ENCODE measurements around the gene JAKMIP3.

Gene JAKMIP3

DNA sequence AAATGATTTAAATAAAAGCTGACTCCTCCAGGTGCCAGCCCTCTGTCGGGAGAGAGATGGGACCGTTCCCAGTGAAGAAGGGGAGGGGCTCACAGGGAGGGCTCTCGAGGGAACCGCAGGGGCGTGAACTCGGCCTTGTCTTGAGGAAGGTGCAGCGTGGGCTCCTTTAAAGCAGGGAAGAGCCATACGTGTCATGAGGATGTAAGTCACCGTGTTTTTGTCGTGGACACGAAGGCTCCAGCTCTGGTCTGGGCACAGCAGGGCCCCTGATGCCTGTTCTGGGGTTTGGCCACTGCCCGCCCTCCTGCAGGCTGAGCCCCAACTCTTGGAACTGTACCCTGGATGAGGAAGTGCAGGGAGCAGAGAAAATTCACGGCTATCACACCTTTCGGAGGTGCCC lies 45.0 kb downstream of the JAKMIP3 start:
- no peak for ATAC-seq
- no peak for TF ChIP-seq ZNF8 (CRISPR knock-in tag; IDR thresholded peaks at IDR 0.05)
- TF ChIP-seq SNAI2 (CRISPR knock-in tag; IDR thresholded peaks at IDR 0.05) = no peak
- no peak for TF ChIP-seq CSDC2 (CRISPR knock-in tag; IDR thresholded peaks at IDR 0.05)
- no peak for TF ChIP-seq ZNF565 (CRISPR knock-in tag; conservative IDR thresholded peaks at IDR 0.05; ENCODE audit: low read depth)
- no peak for TF ChIP-seq CSRNP3 (CRISPR knock-in tag; IDR thresholded peaks at IDR 0.05)

DNA sequence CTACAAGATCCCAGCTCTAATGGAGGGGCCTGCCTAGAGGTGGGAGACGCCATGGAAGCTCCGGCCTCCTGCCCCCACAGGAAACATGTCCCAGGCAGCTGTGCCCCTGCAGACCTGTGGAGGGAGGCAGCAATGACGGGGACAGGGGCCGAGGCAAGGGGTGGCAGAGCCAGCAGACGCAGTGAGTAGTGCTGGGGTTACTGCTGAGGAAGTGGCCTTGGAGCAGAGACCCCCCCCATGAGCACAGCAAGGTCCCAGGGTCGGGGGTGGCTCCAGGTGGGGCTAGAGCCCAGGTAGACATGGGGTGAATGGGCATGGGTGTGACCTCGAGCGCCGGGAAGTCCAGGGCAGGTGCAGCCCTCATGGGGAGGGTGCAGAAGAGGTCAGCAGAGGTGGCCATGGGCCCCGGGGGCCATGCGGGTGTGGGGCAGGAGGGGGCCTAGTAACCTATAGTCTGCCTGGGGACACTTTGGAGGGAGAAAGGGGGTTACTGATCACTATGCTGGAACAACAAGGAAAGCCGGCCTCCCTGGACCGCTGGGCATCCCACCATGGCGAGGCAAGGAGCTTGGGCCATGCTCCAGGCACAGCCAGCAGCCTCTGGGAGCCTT lies 45.5 kb downstream of the JAKMIP3 start:
- ATAC-seq = no peak
- TF ChIP-seq CSDC2 (CRISPR knock-in tag; IDR thresholded peaks at IDR 0.05) = no peak
- no peak for TF ChIP-seq ZFP30 (CRISPR knock-in tag; IDR thresholded peaks at IDR 0.05)
- TF ChIP-seq CSRNP3 (CRISPR knock-in tag; IDR thresholded peaks at IDR 0.05) = no peak
- no peak for TF ChIP-seq ESRRG (CRISPR knock-in tag; IDR thresholded peaks at IDR 0.05)
- no peak for TF ChIP-seq TOX (CRISPR knock-in tag; IDR thresholded peaks at IDR 0.05; ENCODE audit: borderline replicate concordance)
- no peak for TF ChIP-seq OSR1 (CRISPR knock-in tag; IDR thresholded peaks at IDR 0.05)
- TF ChIP-seq ZC3H10 (CRISPR knock-in tag; IDR thresholded peaks at IDR 0.05) = no peak
- no peak for TF ChIP-seq ZNF565 (CRISPR knock-in tag; conservative IDR thresholded peaks at IDR 0.05; ENCODE audit: low read depth)

- no peak for ATAC-seq
- TF ChIP-seq ZFP3 (CRISPR knock-in tag; IDR thresholded peaks at IDR 0.05) = no peak
- TF ChIP-seq BACH2 (CRISPR knock-in tag; IDR thresholded peaks at IDR 0.05; ENCODE audit: borderline replicate concordance) = no peak
- no peak for TF ChIP-seq ZFP30 (CRISPR knock-in tag; IDR thresholded peaks at IDR 0.05)
- no peak for TF ChIP-seq ZC3H10 (CRISPR knock-in tag; IDR thresholded peaks at IDR 0.05)
- no peak for TF ChIP-seq OSR1 (CRISPR knock-in tag; IDR thresholded peaks at IDR 0.05)
- no peak for TF ChIP-seq TOX (CRISPR knock-in tag; IDR thresholded peaks at IDR 0.05; ENCODE audit: borderline replicate concordance)
- TF ChIP-seq ZNF565 (CRISPR knock-in tag; conservative IDR thresholded peaks at IDR 0.05; ENCODE audit: low read depth) = no peak
- no peak for TF ChIP-seq ZNF8 (CRISPR knock-in tag; IDR thresholded peaks at IDR 0.05)
- TF ChIP-seq SNAI2 (CRISPR knock-in tag; IDR thresholded peaks at IDR 0.05) = no peak
- no peak for TF ChIP-seq ISL1 (CRISPR knock-in tag; IDR thresholded peaks at IDR 0.05)
- TF ChIP-seq PPARA (CRISPR knock-in tag; IDR thresholded peaks at IDR 0.05; ENCODE audit: borderline replicate concordance) = no peak
- TF ChIP-seq ARNTL (CRISPR knock-in tag; IDR thresholded peaks at IDR 0.05; ENCODE audit: borderline replicate concordance, low read depth) = no peak
- no peak for TF ChIP-seq CSDC2 (CRISPR knock-in tag; IDR thresholded peaks at IDR 0.05)
- no peak for TF ChIP-seq PATZ1 (CRISPR knock-in tag; IDR thresholded peaks at IDR 0.05; ENCODE audit: borderline replicate concordance)
These were observed 46.2 kb downstream of the JAKMIP3 start for GRCh38 chr10:132111871-132112341.

- no peak for ATAC-seq
- no peak for TF ChIP-seq TSHZ2 (CRISPR knock-in tag; IDR thresholded peaks at IDR 0.05)
- no peak for TF ChIP-seq ZFP30 (CRISPR knock-in tag; IDR thresholded peaks at IDR 0.05)
These were observed 46.9 kb downstream of the JAKMIP3 start for GRCh38 chr10:132112611-132113010.

DNA sequence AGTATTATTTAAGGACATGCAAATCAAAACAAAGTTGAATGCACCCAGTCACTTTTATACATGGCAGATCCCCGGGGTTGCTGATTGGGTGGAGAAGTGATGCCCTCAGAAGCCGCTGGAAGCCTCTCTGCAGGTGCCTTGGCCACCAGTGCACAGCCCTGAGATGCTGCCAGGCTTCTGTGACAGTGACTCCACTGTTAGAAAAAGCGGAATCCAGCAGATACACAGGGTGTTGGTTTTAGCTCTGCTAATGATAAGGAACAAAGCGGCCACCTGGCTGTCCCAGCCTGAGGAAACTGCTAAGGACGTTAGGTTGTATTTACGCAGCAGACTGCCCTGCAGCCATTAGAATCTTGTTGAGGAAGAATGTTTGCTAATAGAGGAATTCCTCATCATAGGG lies 47.5 kb downstream of the JAKMIP3 start:
- no peak for ATAC-seq
- no peak for TF ChIP-seq PATZ1 (CRISPR knock-in tag; IDR thresholded peaks at IDR 0.05; ENCODE audit: borderline replicate concordance)
- TF ChIP-seq GLIS3 (CRISPR knock-in tag; IDR thresholded peaks at IDR 0.05) = no peak
- TF ChIP-seq, protein P1, sequence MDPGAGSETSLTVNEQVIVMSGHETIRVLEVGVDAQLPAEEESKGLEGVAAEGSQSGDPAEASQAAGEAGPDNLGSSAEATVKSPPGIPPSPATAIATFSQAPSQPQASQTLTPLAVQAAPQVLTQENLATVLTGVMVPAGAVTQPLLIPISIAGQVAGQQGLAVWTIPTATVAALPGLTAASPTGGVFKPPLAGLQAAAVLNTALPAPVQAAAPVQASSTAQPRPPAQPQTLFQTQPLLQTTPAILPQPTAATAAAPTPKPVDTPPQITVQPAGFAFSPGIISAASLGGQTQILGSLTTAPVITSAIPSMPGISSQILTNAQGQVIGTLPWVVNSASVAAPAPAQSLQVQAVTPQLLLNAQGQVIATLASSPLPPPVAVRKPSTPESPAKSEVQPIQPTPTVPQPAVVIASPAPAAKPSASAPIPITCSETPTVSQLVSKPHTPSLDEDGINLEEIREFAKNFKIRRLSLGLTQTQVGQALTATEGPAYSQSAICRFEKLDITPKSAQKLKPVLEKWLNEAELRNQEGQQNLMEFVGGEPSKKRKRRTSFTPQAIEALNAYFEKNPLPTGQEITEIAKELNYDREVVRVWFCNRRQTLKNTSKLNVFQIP (CRISPR knock-in tag; IDR thresholded peaks at IDR 0.05; ENCODE audit: borderline replicate concordance, low read depth) = no peak
- no peak for TF ChIP-seq OSR1 (CRISPR knock-in tag; IDR thresholded peaks at IDR 0.05)
- no peak for TF ChIP-seq ZNF565 (CRISPR knock-in tag; conservative IDR thresholded peaks at IDR 0.05; ENCODE audit: low read depth)
- no peak for TF ChIP-seq BACH2 (CRISPR knock-in tag; IDR thresholded peaks at IDR 0.05; ENCODE audit: borderline replicate concordance)
- no peak for TF ChIP-seq ZNF8 (CRISPR knock-in tag; IDR thresholded peaks at IDR 0.05)
- no peak for TF ChIP-seq PPARA (CRISPR knock-in tag; IDR thresholded peaks at IDR 0.05; ENCODE audit: borderline replicate concordance)
- TF ChIP-seq TOX (CRISPR knock-in tag; IDR thresholded peaks at IDR 0.05; ENCODE audit: borderline replicate concordance) = no peak
- no peak for TF ChIP-seq ISL1 (CRISPR knock-in tag; IDR thresholded peaks at IDR 0.05)

Data from SK-N-SH treated with all-trans-retinoic acid at 6 μM for 48 hours (cell line).